SK-N-MC (cell line): ENCODE measurements around the gene EPX.

ENCODE experiments used
- EZH2 ChIP-seq: fragments of 200-600 bp; sonication (generic); IDR thresholded peaks from one replicate; pipeline ENCODE4 v1.6.1; 2017; ENCODE audit warnings: antibody characterized with exemption
- POLR2AphosphoS5 ChIP-seq: IDR thresholded peaks from 2 replicates; pipeline ENCODE4 v1.6.1; 2012; ENCODE audit warnings: mild to moderate bottlenecking, low read depth, low read length, borderline replicate concordance

- TF ChIP-seq POLR2AphosphoS5 (no peak), EZH2 (no peak)
Observed at GRCh38 chr17:58192612-58193011, at the start of gene EPX.
